Lung (tissue), 12 donors: ENCODE results near the gene RGS17. TPM values are rescaled to one million over a fixed set of nuclear protein-coding genes. Genes with fewer than 3 reads are reported as not detected.

ENCODE experiments used
- ATAC-seq: fragments of 200-7000 bp; cut with Tn5 transposase; one replicate; pipeline ENCODE4 v1.9.1; 2020; ENCODE audit warnings: moderate number of reproducible peaks; ENCODE audit not compliant: insufficient read depth, low FRiP score
- DNase-seq, 3 donors: peaks; one replicate each; pipeline ENCODE4 v3.0.0-alpha.2; 2013 to 2017
- H3K27ac ChIP-seq, 2 donors: one replicate each; pipeline ENCODE4 v1.5.1; 2013; ENCODE audit warnings: mild to moderate bottlenecking in 2 of 2, moderate library complexity in 2 of 2, control low read depth in 1 of 2, inconsistent platforms in 1 of 2, low read depth in 1 of 2, low read length in 1 of 2
- H3K27me3 ChIP-seq, 3 donors: one replicate each; pipeline ENCODE4 v1.5.1; 2013; ENCODE audit warnings: low read length in 2 of 3; ENCODE audit not compliant: control insufficient read depth in 3 of 3, insufficient read depth in 3 of 3
- H3K36me3 ChIP-seq, 4 donors: one replicate each; pipeline ENCODE4 v1.5.1; 2013; ENCODE audit warnings: low read length in 4 of 4, mild to moderate bottlenecking in 1 of 4, moderate library complexity in 1 of 4; ENCODE audit not compliant: control insufficient read depth in 4 of 4, insufficient read depth in 4 of 4
- H3K4me1 ChIP-seq, 5 donors: one replicate each; pipeline ENCODE4 v1.5.1; 2013; ENCODE audit warnings: low read length in 5 of 5, mild to moderate bottlenecking in 2 of 5, moderate library complexity in 1 of 5; ENCODE audit not compliant: control insufficient read depth in 5 of 5, insufficient read depth in 5 of 5
- H3K4me3 ChIP-seq: one replicate; pipeline ENCODE4 v1.5.1; 2013; ENCODE audit warnings: mild to moderate bottlenecking, control low read depth, moderate library complexity
- H3K9ac ChIP-seq, 2 donors: one replicate each; pipeline ENCODE4 v1.5.1; 2013; ENCODE audit warnings: low read length in 2 of 2, control low read depth in 1 of 2; ENCODE audit not compliant: insufficient read depth in 1 of 2
- H3K9me3 ChIP-seq, 4 donors: one replicate each; pipeline ENCODE4 v1.5.1; 2013; ENCODE audit warnings: low read length in 3 of 4, mild to moderate bottlenecking in 1 of 4, moderate library complexity in 1 of 4; ENCODE audit not compliant: control insufficient read depth in 4 of 4, insufficient read depth in 3 of 4
- WGBS, 2 donors: extraction: QIAGEN DNeasy Blood & Tissue Kit; methylation state at CpG; one replicate each; pipeline ENCODE4 v1.1.7; 2013; 5-methylcytosine and 5-hydroxymethylcytosine counted together
- polyA plus RNA-seq, 2 donors: library from polyadenylated mRNA; stranded (reverse); fragments of 200-250 nt; gene quantifications; one replicate each; pipeline ENCODE4 v1.2.1, GENCODE V29; 2013
- total RNA-seq, 2 donors: library from RNA; depleted of rRNA in 1 of 2; stranded (reverse); fragments of >200 nt in 1 of 2; gene quantifications; one replicate each; pipeline ENCODE4 v1.2.1, GENCODE V29; 2014 to 2021
- TF ChIP-seq, protein P1 (sequence below): IDR thresholded peaks from 2 replicates; pipeline ENCODE4 v1.5.1; 2012; ENCODE audit warnings: mild to moderate bottlenecking; ENCODE audit errors: control extremely low read depth, extremely low read depth
- donor health status: control.
- donor health status: control.
- donor health status: Bipolar disorder and iron deficiency.
- donor health status: healthy.
- donor health status: DM: yes; HTN: yes; CAD: no.

RGS17 gene
- total and polyA plus RNA-seq, 4 donors, result 0.17 to 1.7 (median 0.41) TPM

DNA sequence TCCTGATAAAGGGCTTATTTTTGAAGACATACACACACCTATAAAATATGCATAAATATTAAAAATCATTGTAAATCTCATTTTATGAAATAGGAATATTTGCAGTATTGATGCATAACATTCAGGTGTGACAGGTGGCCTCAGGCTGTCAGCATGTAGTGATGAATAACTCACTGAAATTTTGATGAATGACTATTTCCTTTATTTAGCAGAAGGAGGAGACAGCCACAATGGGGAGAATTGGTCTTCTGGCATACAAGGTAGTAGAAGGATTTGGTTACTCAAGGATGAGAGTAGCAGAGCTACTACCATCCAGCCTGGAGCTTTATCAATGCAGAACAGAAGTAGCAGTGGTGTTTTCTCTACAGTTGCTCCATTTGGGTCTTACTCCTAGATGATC, 47.2 kb downstream of the RGS17 start:
- TF ChIP-seq, protein P1, sequence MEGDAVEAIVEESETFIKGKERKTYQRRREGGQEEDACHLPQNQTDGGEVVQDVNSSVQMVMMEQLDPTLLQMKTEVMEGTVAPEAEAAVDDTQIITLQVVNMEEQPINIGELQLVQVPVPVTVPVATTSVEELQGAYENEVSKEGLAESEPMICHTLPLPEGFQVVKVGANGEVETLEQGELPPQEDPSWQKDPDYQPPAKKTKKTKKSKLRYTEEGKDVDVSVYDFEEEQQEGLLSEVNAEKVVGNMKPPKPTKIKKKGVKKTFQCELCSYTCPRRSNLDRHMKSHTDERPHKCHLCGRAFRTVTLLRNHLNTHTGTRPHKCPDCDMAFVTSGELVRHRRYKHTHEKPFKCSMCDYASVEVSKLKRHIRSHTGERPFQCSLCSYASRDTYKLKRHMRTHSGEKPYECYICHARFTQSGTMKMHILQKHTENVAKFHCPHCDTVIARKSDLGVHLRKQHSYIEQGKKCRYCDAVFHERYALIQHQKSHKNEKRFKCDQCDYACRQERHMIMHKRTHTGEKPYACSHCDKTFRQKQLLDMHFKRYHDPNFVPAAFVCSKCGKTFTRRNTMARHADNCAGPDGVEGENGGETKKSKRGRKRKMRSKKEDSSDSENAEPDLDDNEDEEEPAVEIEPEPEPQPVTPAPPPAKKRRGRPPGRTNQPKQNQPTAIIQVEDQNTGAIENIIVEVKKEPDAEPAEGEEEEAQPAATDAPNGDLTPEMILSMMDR, result no peak
- DNase-seq, result no peak

DNA sequence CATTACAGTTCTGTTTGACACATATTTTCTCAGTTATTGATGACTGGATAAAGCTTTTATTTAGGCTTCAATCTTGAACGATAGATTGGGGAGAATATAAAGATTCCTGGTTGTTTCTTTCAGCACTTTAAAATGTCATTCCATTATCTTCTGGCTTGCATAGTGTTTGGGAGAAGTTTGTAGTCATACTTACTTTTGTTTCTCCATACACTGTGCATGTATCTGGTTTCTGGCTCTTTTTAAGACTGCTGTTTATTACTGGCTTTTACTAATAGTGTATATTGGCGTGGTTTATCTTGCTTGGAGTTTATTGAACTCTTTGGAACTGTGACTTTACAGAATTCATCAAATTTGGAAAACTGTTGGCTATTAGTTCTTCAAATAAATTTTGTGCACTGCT, 49.2 kb downstream of the RGS17 start:
- 85 to 93% methylated on average over 2 of the region's 2 CpGs for WGBS, 2 donors
- Histone ChIP-seq H3K4me3 (no peak overlapping the region), H3K9ac (no peak overlapping the region), H3K27ac (no peak overlapping the region), H3K36me3 (no peaks in the 10 kb centered on the region), H3K4me1 (no peaks in the 10 kb centered on the region), H3K27me3 (no peaks in the 10 kb centered on the region), H3K9me3 (no peaks in the 10 kb centered on the region)
- DNase-seq (no peak), ATAC-seq (no peak)
- TF ChIP-seq, protein P1, result no peak

More for the DNA sequence above, 47.2 kb downstream of the RGS17 start:
- no peak for ATAC-seq
- Histone ChIP-seq H3K27ac (no peak overlapping the region), H3K9ac (no peak overlapping the region), H3K4me3 (no peak overlapping the region), H3K36me3 (no peaks in the 10 kb centered on the region), H3K4me1 (no peaks in the 10 kb centered on the region), H3K9me3 (no peaks in the 10 kb centered on the region), H3K27me3 (no peaks in the 10 kb centered on the region)

DNA sequence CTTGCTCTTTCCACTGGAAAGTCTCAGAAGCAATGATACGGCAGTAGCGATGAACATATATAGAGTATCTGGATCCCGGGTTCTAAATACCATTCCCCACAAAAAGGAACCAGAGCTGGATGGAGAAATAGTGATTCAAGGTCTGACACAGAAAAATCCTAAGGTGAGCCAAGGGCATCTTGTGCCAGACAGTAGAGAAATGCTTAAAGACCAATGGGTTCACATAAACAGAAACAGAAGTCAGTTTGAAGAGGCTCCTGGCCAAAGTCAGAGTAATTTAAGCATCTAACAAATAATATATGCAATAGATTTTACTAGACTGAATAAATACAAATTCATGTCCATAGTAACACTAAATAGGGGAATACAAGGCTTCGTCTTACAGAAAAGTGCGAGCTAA, 54.7 kb downstream of the RGS17 start:
- ATAC-seq, result no peak
- TF ChIP-seq, protein P1, result no peak
- WGBS, 2 donors, result 85 to 87% methylated on average over 5 of the region's 5 CpGs
- no peaks in the 10 kb centered on the region for H3K36me3 ChIP-seq
- H3K9ac ChIP-seq, result no peak overlapping the region
- DNase-seq, result no peak
- no peaks in the 10 kb centered on the region for H3K4me1 ChIP-seq
- H3K9me3 ChIP-seq, result no peaks in the 10 kb centered on the region
- no peak overlapping the region for H3K4me3 ChIP-seq
- no peaks in the 10 kb centered on the region for H3K27me3 ChIP-seq
- no peak overlapping the region for H3K27ac ChIP-seq

DNA sequence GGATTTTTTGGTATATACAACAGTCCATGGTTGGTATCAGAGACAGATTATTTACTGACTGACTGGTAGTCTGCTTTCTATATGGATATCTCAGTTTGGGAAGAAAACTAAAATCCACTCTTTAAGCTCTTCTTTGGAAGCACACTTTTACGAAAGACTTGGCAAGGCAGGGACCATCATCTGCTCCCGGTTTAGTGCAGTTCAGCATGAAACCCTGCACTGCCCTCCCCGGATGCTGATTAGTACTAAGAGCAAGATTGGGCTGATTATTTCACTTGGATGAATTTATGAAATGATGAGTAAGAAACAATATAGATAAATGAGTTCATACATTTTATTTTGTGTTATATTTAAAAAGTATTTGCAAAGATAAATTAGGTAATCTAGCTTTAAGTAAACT, 56.3 kb downstream of the RGS17 start:
- no peak overlapping the region for H3K9ac ChIP-seq
- DNase-seq, result no peak
- 78 to 88% methylated on average over 3 of the region's 3 CpGs for WGBS, 2 donors

More for the DNA sequence above, 56.3 kb downstream of the RGS17 start:
- TF ChIP-seq, protein P1, result no peak
- Histone ChIP-seq H3K27ac (no peak overlapping the region), H3K4me1 (no peaks in the 10 kb centered on the region), H3K4me3 (no peak overlapping the region), H3K9me3 (no peaks in the 10 kb centered on the region), H3K36me3 (no peaks in the 10 kb centered on the region), H3K27me3 (no peaks in the 10 kb centered on the region)
- ATAC-seq, result no peak
